Neutrophil (primary cell): Measurements from ENCODE around the gene ITGB1.
A peak's percentile ranks its signal among the peaks of the same experiment; 100 is the strongest.
"Not testable (repeated sequence)": the region's sequence is repeated elsewhere in the genome, so short reads cannot be mapped to it uniquely, and the experiment has no call there.

Experiments
- H3K27ac ChIP-seq: fragments of 200-600 bp; sonication (generic); 2 replicates; pipeline ENCODE4 v1.5.1; 2016; ENCODE audit warnings: mild to moderate bottlenecking, moderate library complexity
- H3K27me3 ChIP-seq: fragments of 200-600 bp; sonication (generic); 2 replicates; pipeline ENCODE4 v1.6.0; 2016; ENCODE audit warnings: mild to moderate bottlenecking
- H3K36me3 ChIP-seq: fragments of 200-600 bp; sonication (generic); 2 replicates; pipeline ENCODE4 v1.5.1; 2017
- H3K4me1 ChIP-seq, 2 experiments: fragments of 200-600 bp in 1 of 2; sonication (generic) in 1 of 2; 1 replicate in 1 of 2; 2 replicates in 1 of 2; pipeline versions ENCODE4 v1.5.1 to v1.6.1; 2013 to 2016; ENCODE audit warnings: low read depth in 1 of 2, low read length in 1 of 2, mild to moderate bottlenecking in 1 of 2, moderate library complexity in 1 of 2; ENCODE audit not compliant: control insufficient read depth in 1 of 2, insufficient read depth in 1 of 2
- H3K4me3 ChIP-seq, 2 experiments: fragments of 200-600 bp in 1 of 2; sonication (generic) in 1 of 2; 1 replicate in 1 of 2; 2 replicates in 1 of 2; pipeline ENCODE4 v1.5.1; 2013 to 2016; ENCODE audit warnings: low read depth in 1 of 2, low read length in 1 of 2, mild to moderate bottlenecking in 1 of 2, moderate library complexity in 1 of 2
- H3K9me3 ChIP-seq: fragments of 200-600 bp; sonication (generic); 2 replicates; pipeline ENCODE4 v1.5.1; 2016
- TF ChIP-seq, protein P1 (sequence below): fragments of 200-600 bp; sonication (generic); IDR thresholded peaks from 2 replicates; pipeline ENCODE4 v1.5.1; 2016; ENCODE audit warnings: antibody characterized with exemption

ITGB1 gene

DNA sequence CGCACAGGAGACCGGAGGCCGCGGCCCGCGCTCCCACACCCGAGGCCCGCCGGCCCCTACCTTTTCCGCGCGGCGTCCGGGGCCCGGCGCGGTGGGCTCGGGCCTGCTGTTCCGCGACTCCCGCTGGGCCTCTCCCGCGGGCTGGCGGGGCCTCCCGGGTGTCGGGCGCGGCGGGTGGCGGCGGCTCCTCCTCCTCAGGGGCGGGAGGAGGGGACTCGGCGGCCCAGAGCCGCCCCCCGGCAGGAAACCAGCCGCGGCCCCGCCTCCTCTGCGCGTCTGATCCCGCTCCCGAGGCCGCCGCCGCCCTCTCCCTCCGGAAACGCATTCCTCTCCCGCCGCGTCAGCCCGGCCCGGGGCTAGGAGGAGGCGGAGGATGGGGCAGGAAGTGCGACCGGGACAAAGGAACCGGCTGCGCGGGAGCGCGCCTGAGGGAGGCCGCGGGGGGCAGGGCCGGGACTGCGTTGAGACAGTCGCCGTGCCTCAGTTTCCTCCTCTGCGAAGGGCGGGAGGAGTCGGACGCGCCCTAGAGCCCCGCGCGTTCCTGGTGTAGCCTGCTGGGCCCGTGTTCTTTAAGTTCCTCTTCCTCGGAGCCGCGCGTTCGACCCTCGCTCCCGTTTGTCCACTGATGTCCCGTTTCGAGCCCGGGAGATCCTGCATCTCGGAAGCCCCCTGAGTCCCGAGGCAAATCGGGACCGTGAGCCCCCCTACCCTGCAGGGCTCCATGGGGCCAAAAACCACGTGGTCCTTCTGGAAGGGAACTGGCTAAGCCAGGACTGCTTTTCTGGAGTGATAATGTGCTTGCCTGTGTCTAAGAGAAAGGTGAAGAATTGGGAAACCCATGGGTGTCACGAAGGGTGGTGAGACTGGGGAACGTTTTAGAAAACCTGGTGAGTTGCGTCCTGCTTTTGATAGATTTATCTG lies at the start of gene ITGB1:
ITGB1 (minus strand) TSS at position 146 of the 921 bp plus-strand sequence. CDS start 22,672 bp downstream, outside the sequence.
- Histone ChIP-seq H3K27ac (peak within 1 kb of the TSS; percentile 37), H3K4me1 (peaks cover 10 to 17% of the 10 kb centered on the region in 2 experiments), H3K4me3 (peak within 1 kb of the TSS; percentile 71 to 74), H3K9me3 (no peaks in the 10 kb centered on the region), H3K27me3 (peaks cover 19% of the 10 kb centered on the region), H3K36me3 (no peaks in the 10 kb centered on the region)
- TF ChIP-seq, protein P1, sequence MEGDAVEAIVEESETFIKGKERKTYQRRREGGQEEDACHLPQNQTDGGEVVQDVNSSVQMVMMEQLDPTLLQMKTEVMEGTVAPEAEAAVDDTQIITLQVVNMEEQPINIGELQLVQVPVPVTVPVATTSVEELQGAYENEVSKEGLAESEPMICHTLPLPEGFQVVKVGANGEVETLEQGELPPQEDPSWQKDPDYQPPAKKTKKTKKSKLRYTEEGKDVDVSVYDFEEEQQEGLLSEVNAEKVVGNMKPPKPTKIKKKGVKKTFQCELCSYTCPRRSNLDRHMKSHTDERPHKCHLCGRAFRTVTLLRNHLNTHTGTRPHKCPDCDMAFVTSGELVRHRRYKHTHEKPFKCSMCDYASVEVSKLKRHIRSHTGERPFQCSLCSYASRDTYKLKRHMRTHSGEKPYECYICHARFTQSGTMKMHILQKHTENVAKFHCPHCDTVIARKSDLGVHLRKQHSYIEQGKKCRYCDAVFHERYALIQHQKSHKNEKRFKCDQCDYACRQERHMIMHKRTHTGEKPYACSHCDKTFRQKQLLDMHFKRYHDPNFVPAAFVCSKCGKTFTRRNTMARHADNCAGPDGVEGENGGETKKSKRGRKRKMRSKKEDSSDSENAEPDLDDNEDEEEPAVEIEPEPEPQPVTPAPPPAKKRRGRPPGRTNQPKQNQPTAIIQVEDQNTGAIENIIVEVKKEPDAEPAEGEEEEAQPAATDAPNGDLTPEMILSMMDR, result no peak

DNA sequence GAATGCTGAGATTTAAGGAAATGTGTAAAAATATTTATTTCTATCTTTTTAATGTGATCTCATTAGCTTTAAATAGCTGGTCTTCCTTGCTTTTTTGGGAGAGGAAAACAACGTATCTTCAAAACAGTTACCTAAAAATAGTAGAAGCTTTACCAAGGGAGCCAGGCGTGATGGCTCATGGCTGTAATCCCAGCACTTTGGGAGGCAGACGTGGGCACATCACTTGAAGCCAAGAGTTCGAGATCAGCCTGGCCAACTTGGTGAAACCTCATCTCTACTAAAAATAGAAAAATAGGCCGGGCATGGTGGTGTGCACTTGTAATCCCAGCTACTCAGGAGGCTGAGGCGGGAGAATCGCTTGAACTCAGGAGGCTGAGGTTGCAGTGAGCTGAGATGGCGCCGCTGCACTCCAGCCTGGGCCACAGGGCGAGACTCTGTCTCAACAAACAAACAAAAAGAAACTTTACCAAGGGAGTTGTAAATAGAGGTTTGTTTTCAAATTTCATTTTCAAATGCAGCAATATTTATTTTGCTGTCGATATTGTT lies 48.4 kb upstream of the ITGB1 start:
- Histone ChIP-seq H3K9me3 (no peaks in the 10 kb centered on the region), H3K27me3 (peaks cover 43% of the 10 kb centered on the region), H3K36me3 (no peaks in the 10 kb centered on the region), H3K27ac (no peak overlapping the region), H3K4me1 (peaks cover 9 to 10% of the 10 kb centered on the region in 2 experiments), H3K4me3 (no peak overlapping the region)
- TF ChIP-seq, protein P1, result no peak

DNA sequence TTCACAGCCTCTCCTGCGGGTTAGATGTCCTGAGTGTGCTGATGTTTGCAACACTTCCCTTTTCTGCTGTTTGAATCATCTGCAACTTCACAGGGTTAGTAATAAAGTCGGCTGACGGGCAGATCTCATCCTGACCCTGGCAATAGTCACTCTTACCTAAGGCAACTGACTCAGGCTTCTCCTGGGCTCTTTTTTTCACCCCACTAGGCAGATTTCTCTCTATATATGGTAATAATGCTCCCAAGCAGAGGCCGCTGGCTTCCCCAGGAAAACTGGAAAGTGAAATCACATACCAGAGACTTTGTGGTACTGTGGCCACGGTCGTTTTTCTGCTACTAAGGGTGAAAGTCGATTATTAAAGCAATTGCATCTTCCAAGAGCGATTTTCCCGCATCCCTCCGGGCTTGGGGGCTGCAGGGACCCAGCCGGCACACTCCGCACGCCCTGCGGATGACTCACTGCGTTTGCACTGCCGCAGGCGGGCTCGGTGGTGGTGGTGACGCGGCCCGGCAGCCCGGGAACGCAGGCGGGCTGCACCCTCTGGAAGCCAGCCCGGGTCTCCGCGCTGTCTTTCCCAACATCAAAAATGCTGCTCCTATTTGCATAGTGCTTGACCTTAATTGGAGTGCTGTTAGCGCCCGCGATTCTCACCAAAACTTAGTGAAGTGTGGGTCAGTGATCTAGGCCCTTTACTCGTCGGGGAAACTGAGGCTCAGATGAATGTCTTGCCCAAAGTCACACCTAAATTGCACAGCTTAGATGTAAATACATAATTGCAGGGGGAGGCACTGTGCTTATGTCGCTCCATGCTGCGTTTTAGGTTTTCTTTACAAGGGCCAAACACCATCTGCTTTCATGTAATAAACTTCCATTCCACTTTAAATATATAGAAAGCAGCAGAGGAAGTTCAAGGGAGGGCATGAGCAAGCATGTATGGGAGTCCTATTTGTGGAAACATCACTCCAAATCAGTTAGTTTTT lies 47.6 kb upstream of the ITGB1 start:
- Histone ChIP-seq H3K4me3 (peak overlapping the region; percentile 21 to 42), H3K9me3 (no peaks in the 10 kb centered on the region), H3K27me3 (peaks cover 36% of the 10 kb centered on the region), H3K36me3 (no peaks in the 10 kb centered on the region), H3K27ac (no peak overlapping the region), H3K4me1 (peaks cover 9 to 10% of the 10 kb centered on the region in 2 experiments)
- TF ChIP-seq, protein P1, result no peak

DNA sequence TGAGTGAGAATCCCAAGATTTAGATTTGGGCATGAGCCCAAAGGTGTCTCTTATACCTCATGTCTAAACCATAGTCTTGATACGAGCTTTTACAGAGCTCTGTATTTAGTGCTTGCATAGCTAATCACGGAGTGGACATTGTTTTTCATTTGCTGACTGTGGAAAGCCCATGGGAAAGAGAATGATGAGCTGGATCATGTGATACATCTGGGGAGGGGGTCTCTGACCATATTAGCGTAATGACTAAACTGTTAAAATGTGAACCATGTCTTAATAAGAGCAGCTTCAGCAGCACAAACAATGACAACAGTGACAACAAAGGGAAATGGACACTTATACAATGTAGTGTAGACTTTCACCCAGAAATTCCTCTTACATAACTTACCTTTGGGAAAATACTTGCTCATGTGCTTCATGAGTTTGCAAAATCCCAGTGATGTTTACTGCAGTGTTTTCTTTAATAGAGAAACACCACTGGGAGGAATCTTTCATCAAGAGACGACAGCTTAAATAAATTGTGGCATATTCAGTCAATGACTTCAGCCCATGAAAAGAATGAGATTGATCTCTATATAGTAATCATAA lies 44.0 kb upstream of the ITGB1 start:
- H3K36me3 ChIP-seq, result no peaks in the 10 kb centered on the region
- TF ChIP-seq, protein P1, result no peak
- no peak overlapping the region for H3K27ac ChIP-seq
- peaks cover 15% of the 10 kb centered on the region for H3K27me3 ChIP-seq
- no peak overlapping the region for H3K4me3 ChIP-seq
- H3K9me3 ChIP-seq, result no peaks in the 10 kb centered on the region
- peaks cover 9 to 10% of the 10 kb centered on the region in 2 experiments for H3K4me1 ChIP-seq

- H3K27ac ChIP-seq, H3K36me3 ChIP-seq, H3K27me3 ChIP-seq, H3K4me1 ChIP-seq, H3K4me3 ChIP-seq, H3K9me3 ChIP-seq: not testable (repeated sequence)
Observed at GRCh38 chr10:32998060-32998581, 40.1 kb upstream of the ITGB1 start.
